BJ (cell line): Measurements from ENCODE around the gene RFX2. TPM values are rescaled to one million over a fixed set of nuclear protein-coding genes. Genes with fewer than 3 reads are reported as not detected.

Source experiments
- CTCF ChIA-PET: fragments of 350-600 bp; formaldehyde crosslinking; extraction: SDS; loops from one replicate; lab custom pipeline; 2021; ENCODE audit warnings: antibody characterized with exemption, inconsistent platforms; lab: Yijun Ruan, JAX
- POLR2A ChIA-PET: fragments of 300-600 bp; sonication (Branson Sonifier 250); formaldehyde crosslinking; extraction: SDS; loops from one replicate; lab custom pipeline; 2021; ENCODE audit warnings: antibody characterized with exemption; lab: Charles Lee
- DNase-seq: peaks from one replicate; pipeline ENCODE4 v3.0.0-alpha.2; 2011; ENCODE audit warnings: low read depth
- H3K27me3 ChIP-seq: 2 replicates; pipeline ENCODE4 v1.6.0; 2011; ENCODE audit warnings: low read length; ENCODE audit not compliant: control insufficient read depth, insufficient read depth
- H3K36me3 ChIP-seq: 2 replicates; pipeline ENCODE4 v1.5.1; 2011; ENCODE audit warnings: low read length; ENCODE audit not compliant: control insufficient read depth, insufficient read depth
- H3K4me3 ChIP-seq: 2 replicates; pipeline ENCODE4 v1.5.1; 2011; ENCODE audit warnings: low read depth, mild to moderate bottlenecking, control low read depth, low read length
- polyA plus RNA-seq: library from polyadenylated mRNA; depleted of rRNA; stranded (reverse); fragments of >200 nt; gene quantifications from 2 replicates; pipeline ENCODE4 v1.2.3, GENCODE V29; 2011
- TF ChIP-seq, protein P1 (sequence below): IDR thresholded peaks from 2 replicates; pipeline ENCODE4 v1.5.1; 2011; ENCODE audit warnings: low read depth, mild to moderate bottlenecking, control low read depth, inconsistent platforms, low read length, moderate library complexity; ENCODE audit not compliant: insufficient read depth

The RFX2 gene
- polyA plus RNA-seq, 1 experiment: 5.7 TPM

DNA sequence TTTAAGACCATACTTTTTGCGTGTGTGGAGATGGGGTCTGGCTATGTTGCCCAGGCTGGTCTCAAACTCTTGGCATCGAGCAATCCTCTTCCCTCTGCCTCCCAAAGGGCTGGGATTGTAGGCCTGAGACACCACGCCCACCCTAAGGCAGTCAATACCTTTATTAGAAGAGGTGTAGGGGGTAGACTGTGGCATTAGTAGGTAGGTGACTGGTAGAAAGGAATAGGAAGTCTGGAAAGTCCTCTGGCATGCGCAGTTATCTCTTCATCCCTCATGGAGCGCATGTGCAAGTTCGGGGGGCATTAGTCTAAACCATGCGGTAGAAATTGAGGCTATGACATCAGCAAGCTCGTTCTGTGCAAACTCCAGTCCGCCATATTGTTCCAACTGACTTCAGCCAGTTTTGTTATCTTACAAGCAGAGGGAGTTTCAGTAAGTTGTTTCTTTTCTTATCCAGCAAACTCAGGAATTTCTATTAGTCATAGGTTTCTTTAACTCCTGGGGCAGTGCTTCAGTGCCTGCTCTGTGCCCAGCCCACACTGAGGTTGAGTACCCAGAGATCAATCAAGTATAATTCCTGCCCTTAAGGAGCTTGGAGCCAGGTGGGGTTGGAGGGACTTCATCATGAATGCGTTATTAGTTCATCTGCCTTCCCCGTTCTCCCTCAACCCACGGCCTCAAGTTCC, 125.1 kb downstream of the RFX2 start:
- no peak for DNase-seq
- no peaks in the 10 kb centered on the region for H3K36me3 ChIP-seq
- H3K4me3 ChIP-seq: no peak overlapping the region
- no peaks in the 10 kb centered on the region for H3K27me3 ChIP-seq
- TF ChIP-seq, protein P1, sequence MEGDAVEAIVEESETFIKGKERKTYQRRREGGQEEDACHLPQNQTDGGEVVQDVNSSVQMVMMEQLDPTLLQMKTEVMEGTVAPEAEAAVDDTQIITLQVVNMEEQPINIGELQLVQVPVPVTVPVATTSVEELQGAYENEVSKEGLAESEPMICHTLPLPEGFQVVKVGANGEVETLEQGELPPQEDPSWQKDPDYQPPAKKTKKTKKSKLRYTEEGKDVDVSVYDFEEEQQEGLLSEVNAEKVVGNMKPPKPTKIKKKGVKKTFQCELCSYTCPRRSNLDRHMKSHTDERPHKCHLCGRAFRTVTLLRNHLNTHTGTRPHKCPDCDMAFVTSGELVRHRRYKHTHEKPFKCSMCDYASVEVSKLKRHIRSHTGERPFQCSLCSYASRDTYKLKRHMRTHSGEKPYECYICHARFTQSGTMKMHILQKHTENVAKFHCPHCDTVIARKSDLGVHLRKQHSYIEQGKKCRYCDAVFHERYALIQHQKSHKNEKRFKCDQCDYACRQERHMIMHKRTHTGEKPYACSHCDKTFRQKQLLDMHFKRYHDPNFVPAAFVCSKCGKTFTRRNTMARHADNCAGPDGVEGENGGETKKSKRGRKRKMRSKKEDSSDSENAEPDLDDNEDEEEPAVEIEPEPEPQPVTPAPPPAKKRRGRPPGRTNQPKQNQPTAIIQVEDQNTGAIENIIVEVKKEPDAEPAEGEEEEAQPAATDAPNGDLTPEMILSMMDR: no peak
- POLR2A ChIA-PET: no interaction called here
- CTCF ChIA-PET: interaction anchor here (1.3 to 3.9 kb wide), 4 partner anchors 17 to 181 kb away, joined by 4 to 14 read pairs (median 6); no protein-coding TSS in a partner anchor

DNA sequence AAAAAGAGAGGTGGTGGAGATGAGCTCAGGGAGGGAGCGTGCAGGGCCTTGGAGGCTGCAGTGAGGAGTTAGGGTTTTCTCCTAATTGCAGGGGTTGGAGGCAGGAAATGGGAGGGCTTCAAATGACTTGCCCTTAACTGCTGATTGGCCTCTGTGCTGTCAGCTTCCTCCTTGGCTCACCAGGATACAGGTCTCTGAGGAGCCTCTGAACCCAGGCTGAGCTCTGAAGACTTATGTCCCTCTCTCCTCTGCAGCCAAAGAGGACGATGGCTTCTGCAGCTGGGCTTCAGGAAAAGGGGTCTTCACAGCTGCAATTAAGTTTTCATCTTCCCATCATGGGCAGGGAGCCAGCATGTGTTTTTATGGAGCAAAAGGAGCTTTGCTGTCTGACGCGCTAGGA, 125.7 kb downstream of the RFX2 start:
- POLR2A ChIA-PET: no interaction called here
- H3K4me3 ChIP-seq: no peak overlapping the region
- DNase-seq: no peak
- no peaks in the 10 kb centered on the region for H3K27me3 ChIP-seq
- CTCF ChIA-PET: interaction anchor here (0.8 to 3.9 kb wide), 5 partner anchors 15 to 180 kb away, joined by 3 to 14 read pairs (median 5); no protein-coding TSS in a partner anchor
- no peaks in the 10 kb centered on the region for H3K36me3 ChIP-seq
- TF ChIP-seq, protein P1: no peak

DNA sequence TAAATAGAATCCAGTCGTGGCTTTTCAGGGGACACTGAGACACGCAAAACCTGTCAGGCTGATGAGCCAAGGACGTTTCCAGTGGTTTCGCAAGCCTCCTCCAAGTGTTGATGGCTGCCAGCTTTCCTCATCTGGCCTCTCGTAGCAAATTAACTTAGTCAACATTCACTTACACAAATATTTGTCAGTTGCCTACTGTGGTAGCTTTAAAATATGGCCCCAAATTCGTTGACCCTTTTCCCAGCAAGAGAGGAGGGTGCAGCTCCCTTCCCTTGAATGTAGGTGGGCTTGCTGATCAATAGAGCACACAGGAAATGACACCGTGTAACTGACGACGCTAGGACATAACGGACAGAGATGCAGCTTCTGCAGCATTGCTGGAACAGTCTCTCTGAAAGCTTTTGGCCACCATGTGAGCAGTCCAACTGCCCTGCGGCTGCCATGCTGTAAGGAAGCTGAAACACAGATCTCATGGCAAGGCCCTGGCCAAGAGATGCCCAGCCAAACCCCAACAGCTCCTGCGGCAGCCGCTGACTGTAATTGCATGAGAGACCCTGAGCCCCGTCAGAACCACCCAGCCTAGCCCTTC, 126.8 kb downstream of the RFX2 start:
- no peaks in the 10 kb centered on the region for H3K36me3 ChIP-seq
- no peak overlapping the region for H3K4me3 ChIP-seq
- CTCF ChIA-PET: interaction anchor here (1.1 to 3.9 kb wide), 2 partner anchors 15 to 39 kb away, joined by 5 to 14 read pairs; no protein-coding TSS in a partner anchor
- POLR2A ChIA-PET: no interaction called here
- TF ChIP-seq, protein P1: no peak
- DNase-seq: no peak
- H3K27me3 ChIP-seq: no peaks in the 10 kb centered on the region

DNA sequence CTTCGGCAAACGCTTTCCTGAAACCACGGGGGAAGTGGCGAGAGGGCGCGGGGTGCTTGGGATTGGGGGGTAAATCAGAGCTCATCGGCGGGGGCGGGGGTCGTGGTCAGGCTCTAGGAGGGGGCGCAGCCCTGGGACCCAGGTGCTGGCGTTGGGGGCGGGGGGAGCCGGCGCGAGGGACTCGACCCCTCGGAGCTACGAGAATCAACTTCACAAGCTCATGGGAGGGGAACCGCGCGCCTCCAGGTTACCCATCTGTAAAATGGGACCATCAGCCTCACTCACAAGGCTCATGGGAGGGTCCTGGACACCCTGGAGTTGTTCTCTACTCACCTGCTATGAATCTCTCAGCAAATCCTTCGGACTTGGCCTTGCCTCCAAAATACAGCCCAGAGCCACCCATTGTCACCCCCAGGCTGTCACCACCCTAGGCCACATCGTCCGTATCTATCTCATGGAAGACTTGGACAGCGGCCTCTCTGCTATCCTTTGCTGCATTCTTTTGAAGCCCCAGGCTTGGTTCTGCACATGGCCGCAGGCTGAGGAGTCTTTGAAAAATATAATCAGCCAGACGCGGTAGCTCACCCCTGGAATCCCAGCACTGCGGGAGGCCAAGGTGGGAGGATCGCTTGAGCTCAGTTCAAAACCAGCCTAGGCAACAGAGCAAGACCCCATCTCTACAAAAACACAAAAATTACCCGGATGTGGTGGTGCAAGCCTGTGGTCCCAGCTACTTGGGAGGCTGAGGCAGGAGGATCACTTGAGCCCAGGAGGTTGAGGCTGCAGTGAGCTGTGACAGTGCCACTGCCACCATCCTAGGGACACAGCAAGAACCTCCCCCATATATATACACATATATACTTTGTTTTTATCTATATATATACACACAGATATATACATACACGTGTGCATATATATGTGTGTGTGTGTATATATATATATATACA, 131.4 kb downstream of the RFX2 start:
- Histone ChIP-seq H3K27me3 (no peaks in the 10 kb centered on the region), H3K36me3 (peaks cover 1% of the 10 kb centered on the region; the same call in 1 of the 2 replicates), H3K4me3 (peak overlapping the region; percentile 84)
- POLR2A ChIA-PET: interaction anchor here (0.6 kb wide), 1 partner anchor 289 kb away, joined by 9 read pairs; no protein-coding TSS in a partner anchor
- CTCF ChIA-PET: interaction anchor here (1.1 to 5.1 kb wide), 5 partner anchors 9 to 175 kb away, joined by 4 to 49 read pairs (median 7); no protein-coding TSS in a partner anchor
- TF ChIP-seq, protein P1: no peak
- no peak for DNase-seq
